Suppressor macrophage treated with lipopolysaccharide for 1 hour (primary cell): Measurements from ENCODE around the gene HOXA13.

Source experiments
- DNase-seq, 3 donors: peaks; one replicate each; pipeline ENCODE4 v3.0.0-alpha.2; 2020 to 2022

The HOXA13 gene

DNA sequence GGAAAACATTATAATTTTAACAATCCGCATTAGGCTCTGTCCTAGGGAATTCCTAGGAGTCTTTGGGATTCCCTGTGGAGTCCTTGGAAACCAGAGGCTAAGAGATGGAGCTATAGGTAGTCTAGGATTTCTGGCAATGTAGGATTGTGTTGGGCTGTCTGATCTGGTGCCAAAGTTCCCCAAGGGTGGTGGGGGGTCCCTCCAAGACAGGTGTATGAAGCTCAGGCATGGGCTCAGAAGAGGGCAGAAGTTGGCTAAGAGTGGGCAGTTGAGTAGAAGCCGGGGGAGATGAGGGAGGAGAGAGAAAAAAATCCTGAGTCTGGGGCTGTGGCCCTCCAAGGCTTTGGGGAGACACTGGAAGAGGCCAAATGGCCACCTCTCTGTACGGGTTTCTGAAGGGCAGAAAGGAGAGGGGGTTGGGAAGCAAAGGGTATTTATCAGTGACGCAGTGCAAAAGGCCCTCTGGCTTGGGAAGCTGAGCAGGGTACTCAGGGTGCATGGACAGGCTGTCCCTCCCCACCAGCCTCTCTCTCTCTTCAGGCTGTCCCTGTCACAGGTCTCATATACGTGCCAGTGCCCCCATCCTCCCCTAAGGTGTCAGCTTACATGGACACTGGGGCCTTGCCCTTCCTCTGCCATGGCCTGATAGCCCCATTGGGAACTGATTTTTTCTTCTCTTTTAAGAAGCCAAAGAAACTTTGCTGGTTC lies 53.2 kb downstream of the HOXA13 start:
- no peak for DNase-seq

DNA sequence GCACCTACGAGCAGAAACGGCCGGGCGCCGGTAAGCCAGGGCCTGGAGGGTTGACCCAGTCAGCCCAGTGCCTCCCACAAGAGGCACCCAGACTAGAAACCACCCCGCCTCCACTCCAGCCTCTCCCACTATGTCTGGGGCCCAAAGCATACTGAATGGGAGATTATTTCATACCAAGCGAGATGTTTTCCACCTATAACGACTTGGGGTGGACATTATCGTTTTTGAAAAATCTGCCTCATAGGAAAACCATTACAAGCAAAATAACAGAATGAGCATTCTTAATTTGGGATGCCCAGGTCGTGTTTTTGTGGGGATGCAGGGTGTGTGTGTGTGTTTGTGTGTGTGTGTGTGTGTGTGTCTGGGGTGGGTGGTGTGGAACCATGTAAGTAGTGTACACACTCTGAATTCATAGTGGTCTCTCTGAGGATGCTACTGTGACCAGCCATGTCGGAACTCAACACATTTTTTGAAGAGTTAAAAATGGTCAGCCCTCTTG lies 53.9 kb downstream of the HOXA13 start:
- no peak for DNase-seq

DNA sequence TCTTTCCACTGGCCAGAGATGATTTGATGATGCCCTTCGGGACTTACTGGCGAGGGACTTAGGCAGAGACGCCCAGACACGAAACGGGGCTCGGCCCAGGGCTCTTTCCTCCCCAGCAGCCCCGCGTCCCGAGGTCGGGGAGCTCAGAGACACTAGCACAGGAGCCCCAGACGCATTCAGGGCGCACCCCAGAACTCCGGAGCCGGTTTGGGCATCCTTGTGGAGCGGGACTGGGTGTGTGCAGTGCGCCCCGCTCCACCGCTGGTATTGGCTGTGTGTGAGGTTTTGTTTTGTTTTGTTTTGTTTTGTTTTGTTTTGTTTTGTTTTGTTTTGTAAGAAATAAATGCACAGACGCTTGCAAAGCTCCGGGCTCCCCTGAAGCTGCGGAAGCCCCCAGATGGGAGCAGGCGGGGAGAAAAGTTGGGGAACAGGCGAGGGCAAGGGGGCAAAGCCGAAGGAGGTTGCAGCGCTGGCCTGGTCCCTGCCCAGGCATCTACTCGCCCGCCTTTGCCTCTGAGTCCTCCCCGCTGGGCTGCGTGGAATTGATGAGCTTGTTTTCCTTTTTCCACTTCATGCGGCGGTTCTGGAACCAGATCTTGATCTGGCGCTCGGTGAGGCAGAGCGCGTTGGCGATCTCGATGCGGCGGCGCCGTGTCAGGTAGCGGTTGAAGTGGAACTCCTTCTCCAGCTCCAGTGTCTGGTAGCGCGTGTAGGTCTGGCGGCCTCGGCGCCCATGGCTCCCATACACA lies 54.6 kb downstream of the HOXA13 start:
- DNase-seq = no peak

DNA sequence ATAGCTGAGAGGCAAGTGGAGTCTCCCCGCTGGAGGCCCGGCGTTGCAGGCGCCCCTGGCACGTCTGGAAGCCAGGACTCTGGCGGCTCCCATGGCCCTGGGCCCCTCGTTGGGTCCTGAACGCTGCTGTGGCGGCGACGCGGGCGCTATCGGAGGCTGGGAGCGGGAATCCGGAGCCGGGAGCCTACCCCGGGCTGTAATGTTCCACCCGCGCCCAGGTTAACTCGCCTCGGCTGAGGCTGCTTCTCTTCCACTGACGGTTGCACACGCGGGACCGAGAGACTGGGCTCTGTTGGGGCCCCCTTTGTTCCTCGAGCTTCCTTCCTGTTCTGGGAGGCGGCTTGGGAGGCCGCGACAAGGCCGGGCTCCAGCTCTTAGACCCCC lies 55.1 kb downstream of the HOXA13 start:
- no peak for DNase-seq
